Measurements from ENCODE around the gene HOXA10.
A peak's percentile ranks its signal among the peaks of the same experiment; 100 is the strongest.

HOXA10 gene

GRCh38 chr7:27200761-27201579, 26.9 kb upstream of the HOXA10 start:
- H2AFZ ChIP-seq (ENCODE audit: low read length): peak overlapping the region; percentile 74; the same call in 1 of the 2 replicates
- no peaks in the 10 kb centered on the region for H3K4me1 ChIP-seq (ENCODE audit: low read length)
- H4K20me1 ChIP-seq (ENCODE audit: insufficient read depth, low read length): 0 out of 2 replicates have a peak, but pooled peaks cover 3% of the 10 kb centered on the region
- H3F3A ChIP-seq (ENCODE audit: insufficient read depth, low read length): no peaks in the 10 kb centered on the region
- H3K4me3 ChIP-seq (ENCODE audit: low read length): peak overlapping the region; percentile 57; the same call in 1 of the 2 replicates
- H3K9ac ChIP-seq (ENCODE audit: low read length): no peak overlapping the region
- no peaks in the 10 kb centered on the region for H3K9me3 ChIP-seq (replicated peaks; ENCODE audit: insufficient read depth, low read length)
- no peak for DNase-seq
- no peak overlapping the region for H3K27ac ChIP-seq (ENCODE audit: low read length)
- TF ChIP-seq EZH2 (optimal IDR thresholded peaks at IDR 0.05; ENCODE audit: low read depth, low read length) (no peak), CTCF (IDR thresholded peaks at IDR 0.05; ENCODE audit: low read length) (no peak), EZH2phosphoT487 (IDR thresholded peaks at IDR 0.05; ENCODE audit: low read length) (no peak)
- H3K4me2 ChIP-seq (ENCODE audit: low read depth, low read length): peak overlapping the region; percentile 86
- no peaks in the 10 kb centered on the region for H3K79me2 ChIP-seq (ENCODE audit: low read length)
- H3K27me3 ChIP-seq (replicated peaks; ENCODE audit: insufficient read depth, low read length): peaks cover 84% of the 10 kb centered on the region
- no peaks in the 10 kb centered on the region for H3K9me2 ChIP-seq (replicated peaks; ENCODE audit: insufficient read depth, low read length)
- H3K36me3 ChIP-seq (replicated peaks; ENCODE audit: insufficient read depth, low read length): no peaks in the 10 kb centered on the region

GRCh38 chr7:27199849-27200760, 26.0 kb upstream of the HOXA10 start, which contains the start of gene HOXA13:
TSS of gene HOXA13 (minus strand) at chr7:27200091. CDS start at chr7:27200077, 14 bp downstream.
- peak within 1 kb of the TSS; percentile 57 for H3K4me3 ChIP-seq (ENCODE audit: low read length)
- H3K9me2 ChIP-seq (replicated peaks; ENCODE audit: insufficient read depth, low read length): no peaks in the 10 kb centered on the region
- no peaks in the 10 kb centered on the region for H3K9me3 ChIP-seq (replicated peaks; ENCODE audit: insufficient read depth, low read length)
- peaks cover 86% of the 10 kb centered on the region for H3K27me3 ChIP-seq (replicated peaks; ENCODE audit: insufficient read depth, low read length)
- no peaks in the 10 kb centered on the region for H3K79me2 ChIP-seq (ENCODE audit: low read length)
- no peak within 1 kb of the TSS for H3K9ac ChIP-seq (ENCODE audit: low read length)
- no peak within 1 kb of the TSS for H3K27ac ChIP-seq (ENCODE audit: low read length)
- no peaks in the 10 kb centered on the region for H3K4me1 ChIP-seq (ENCODE audit: low read length)
- peak within 1 kb of the TSS; percentile 74 for H2AFZ ChIP-seq (ENCODE audit: low read length)
- TF ChIP-seq EZH2phosphoT487 (IDR thresholded peaks at IDR 0.05; ENCODE audit: low read length) (no peak), CTCF (IDR thresholded peaks at IDR 0.05; ENCODE audit: low read length) (no peak), EZH2 (optimal IDR thresholded peaks at IDR 0.05; ENCODE audit: low read depth, low read length) (no peak)
- H3K4me2 ChIP-seq (ENCODE audit: low read depth, low read length): peak within 1 kb of the TSS; percentile 86
- 0 out of 2 replicates have a peak, but pooled peaks cover 3% of the 10 kb centered on the region for H4K20me1 ChIP-seq (ENCODE audit: insufficient read depth, low read length)
- DNase-seq: peak; percentile 64
- H3K36me3 ChIP-seq (replicated peaks; ENCODE audit: insufficient read depth, low read length): no peaks in the 10 kb centered on the region
- H3F3A ChIP-seq (ENCODE audit: insufficient read depth, low read length): no peaks in the 10 kb centered on the region

- TF ChIP-seq EZH2 (optimal IDR thresholded peaks at IDR 0.05; ENCODE audit: low read depth, low read length) (no peak), EZH2phosphoT487 (IDR thresholded peaks at IDR 0.05; ENCODE audit: low read length) (no peak), CTCF (IDR thresholded peaks at IDR 0.05; ENCODE audit: low read length) (no peak)
- H2AFZ ChIP-seq (ENCODE audit: low read length): no peak overlapping the region
- no peaks in the 10 kb centered on the region for H3K9me2 ChIP-seq (replicated peaks; ENCODE audit: insufficient read depth, low read length)
- H3K79me2 ChIP-seq (ENCODE audit: low read length): no peaks in the 10 kb centered on the region
- no peaks in the 10 kb centered on the region for H3K4me1 ChIP-seq (ENCODE audit: low read length)
- no peaks in the 10 kb centered on the region for H3K36me3 ChIP-seq (replicated peaks; ENCODE audit: insufficient read depth, low read length)
- DNase-seq: no peak
- H4K20me1 ChIP-seq (ENCODE audit: insufficient read depth, low read length): 0 out of 2 replicates have a peak, but pooled peaks cover 3% of the 10 kb centered on the region
- peak overlapping the region; percentile 57; the same call in 1 of the 2 replicates for H3K4me2 ChIP-seq (ENCODE audit: low read depth, low read length)
- peaks cover 85% of the 10 kb centered on the region for H3K27me3 ChIP-seq (replicated peaks; ENCODE audit: insufficient read depth, low read length)
- no peak overlapping the region for H3K27ac ChIP-seq (ENCODE audit: low read length)
- H3F3A ChIP-seq (ENCODE audit: insufficient read depth, low read length): no peaks in the 10 kb centered on the region
- no peaks in the 10 kb centered on the region for H3K9me3 ChIP-seq (replicated peaks; ENCODE audit: insufficient read depth, low read length)
- H3K9ac ChIP-seq (ENCODE audit: low read length): no peak overlapping the region
- no peak overlapping the region for H3K4me3 ChIP-seq (ENCODE audit: low read length)
Observed at GRCh38 chr7:27198871-27199801, 25.0 kb upstream of the HOXA10 start.

Data from MM.1S (cell line).